Activated gamma-delta T cell treated with Interleukin-2 at 50 U/mL for 16 hours (primary cell): ENCODE results near the gene B4GALT5.
A peak's percentile ranks its signal among the peaks of the same experiment; 100 is the strongest.
"Not testable (repeated sequence)": the region's sequence is repeated elsewhere in the genome, so short reads cannot be mapped to it uniquely, and the experiment has no call there.

Experiments
- DNase-seq: peaks from one replicate; pipeline ENCODE4 v3.0.0-alpha.2; 2020

B4GALT5 gene

GRCh38 chr20:49727894-49728885 is 14.5 kb upstream of the B4GALT5 start:
- no peak for DNase-seq

- no peak for DNase-seq
Measured at GRCh38 chr20:49727478-49727877, 13.8 kb upstream of the B4GALT5 start.

- no peak for DNase-seq
Measured at GRCh38 chr20:49725694-49726093, 12.0 kb upstream of the B4GALT5 start.

- not testable (repeated sequence) for DNase-seq
Measured at GRCh38 chr20:49725224-49725606, 11.5 kb upstream of the B4GALT5 start.

GRCh38 chr20:49724408-49725223 is 10.9 kb upstream of the B4GALT5 start:
- no peak for DNase-seq

- DNase-seq: not testable (repeated sequence)
Measured at GRCh38 chr20:49723758-49724157, 10.1 kb upstream of the B4GALT5 start.

- not testable (repeated sequence) for DNase-seq
Measured at GRCh38 chr20:49721326-49721725, 7.6 kb upstream of the B4GALT5 start.

- DNase-seq: no peak
Measured at GRCh38 chr20:49715466-49715865, 1.8 kb upstream of the B4GALT5 start.

GRCh38 chr20:49712996-49713752 is 504 bp downstream of the B4GALT5 start:
- DNase-seq: peak; percentile 18

- DNase-seq: no peak
Measured at GRCh38 chr20:49712646-49712995, 1.1 kb downstream of the B4GALT5 start.

GRCh38 chr20:49712118-49712517 is 1.6 kb downstream of the B4GALT5 start:
- no peak for DNase-seq

- no peak for DNase-seq
Measured at GRCh38 chr20:49711667-49711987, 2.1 kb downstream of the B4GALT5 start.

GRCh38 chr20:49710971-49711666 is 2.6 kb downstream of the B4GALT5 start:
- DNase-seq: no peak

- DNase-seq: no peak
Measured at GRCh38 chr20:49707118-49707517, 6.6 kb downstream of the B4GALT5 start.

- no peak for DNase-seq
Measured at GRCh38 chr20:49706630-49707091, 7.0 kb downstream of the B4GALT5 start.

GRCh38 chr20:49705893-49706292 is 7.8 kb downstream of the B4GALT5 start:
- DNase-seq: not testable (repeated sequence)

GRCh38 chr20:49705358-49705757 is 8.3 kb downstream of the B4GALT5 start:
- no peak for DNase-seq

- no peak for DNase-seq
Measured at GRCh38 chr20:49704932-49705336, 8.7 kb downstream of the B4GALT5 start.

GRCh38 chr20:49701916-49702315 is 11.8 kb downstream of the B4GALT5 start:
- DNase-seq: no peak

GRCh38 chr20:49701241-49701790 is 12.4 kb downstream of the B4GALT5 start:
- DNase-seq: no peak

GRCh38 chr20:49700411-49701185 is 13.1 kb downstream of the B4GALT5 start:
- DNase-seq: no peak
